H1 (cell line): Measurements from ENCODE around the gene DECR2. TPM values are rescaled to one million over a fixed set of nuclear protein-coding genes. Genes with fewer than 3 reads are reported as not detected.

Experiments
- CTCF ChIA-PET: fragments of 300-600 bp; sonication (Branson Sonifier 250); formaldehyde crosslinking; loops from one replicate; lab custom pipeline; 2021; ENCODE audit not compliant: partially characterized antibody; lab: Charles Lee
- POLR2A ChIA-PET: fragments of 300-600 bp; sonication (Branson Sonifier 250); formaldehyde crosslinking; loops from one replicate; lab custom pipeline; 2021; ENCODE audit warnings: inconsistent platforms; ENCODE audit not compliant: partially characterized antibody; lab: Charles Lee
- DNase-seq, 2 experiments: peaks; one replicate each; pipeline versions ENCODE4 v3.0.0 to v3.0.0-alpha.2; 2010 to 2022; ENCODE audit warnings: low spot score in 2 of 2, low read depth in 1 of 2, mixed read lengths in 1 of 2
- FAIRE-seq: peaks from 2 replicates; lab custom pipeline; 2011; peaks lifted over from hg19 to GRCh38; lab: Jason Lieb, UNC
- H2AFZ ChIP-seq: 2 replicates; pipeline ENCODE4 v1.8.1; 2012; ENCODE audit warnings: low read length, inconsistent platforms
- H2AK5ac ChIP-seq: 2 replicates; pipeline ENCODE4 v1.6.1; 2013; ENCODE audit warnings: low read depth, low read length
- H2BK120ac ChIP-seq: replicated peaks from 2 replicates; pipeline ENCODE3; 2013; ENCODE audit warnings: low read depth, low read length, inconsistent platforms
- H2BK12ac ChIP-seq: 2 replicates; pipeline ENCODE4 v1.6.1; 2013; ENCODE audit warnings: low read depth, low read length
- H2BK15ac ChIP-seq: 2 replicates; pipeline ENCODE4 v1.6.1; 2013; ENCODE audit warnings: low read length
- H2BK20ac ChIP-seq: 2 replicates; pipeline ENCODE4 v1.6.1; 2013; ENCODE audit warnings: low read length
- H2BK5ac ChIP-seq: 2 replicates; pipeline ENCODE4 v1.6.1; 2013; ENCODE audit warnings: low read depth, low read length
- H3K14ac ChIP-seq: 2 replicates; pipeline ENCODE4 v1.6.1; 2013; ENCODE audit warnings: inconsistent platforms; ENCODE audit not compliant: insufficient read length
- H3K18ac ChIP-seq: 2 replicates; pipeline ENCODE4 v1.6.1; 2013; ENCODE audit warnings: low read length; ENCODE audit errors: extremely low read depth
- H3K23ac ChIP-seq: 2 replicates; pipeline ENCODE4 v1.6.1; 2013; ENCODE audit warnings: inconsistent platforms; ENCODE audit not compliant: insufficient read length
- H3K23me2 ChIP-seq: 2 replicates; pipeline ENCODE4 v1.6.1; 2013; ENCODE audit warnings: low read depth, low read length
- H3K27ac ChIP-seq: 2 replicates; pipeline ENCODE4 v1.6.1; 2011; ENCODE audit warnings: low read depth, low read length, inconsistent platforms
- H3K27me3 ChIP-seq, 4 experiments: replicated peaks in 1 of 4; 1 replicate in 1 of 4; 2 replicates in 3 of 4; pipeline versions ENCODE4 v1.6.1 to v1.8.1; 2011 to 2013; ENCODE audit warnings: low read length in 3 of 4, mild to moderate bottlenecking in 3 of 4, inconsistent platforms in 2 of 4, mixed read lengths in 2 of 4, moderate library complexity in 1 of 4; ENCODE audit not compliant: control insufficient read depth in 3 of 4, insufficient read depth in 3 of 4; ENCODE audit errors: extremely low read depth in 1 of 4
- H3K36me3 ChIP-seq, 4 experiments: 2 replicates each; pipeline versions ENCODE4 v1.6.1 to v1.8.1; 2011 to 2013; ENCODE audit warnings: mild to moderate bottlenecking in 4 of 4, low read length in 3 of 4, moderate library complexity in 2 of 4, control low read depth in 1 of 4, inconsistent platforms in 1 of 4; ENCODE audit not compliant: insufficient read depth in 4 of 4, control insufficient read depth in 2 of 4
- H3K4ac ChIP-seq: replicated peaks from 2 replicates; pipeline ENCODE3; 2013; ENCODE audit warnings: low read length, low read depth, mixed read lengths, inconsistent platforms; ENCODE audit not compliant: insufficient read length
- H3K4me1 ChIP-seq, 4 experiments: replicated peaks in 1 of 4; 1 replicate in 1 of 4; 2 replicates in 3 of 4; pipeline versions ENCODE4 v1.6.1 to v1.8.1; 2011 to 2013; ENCODE audit warnings: low read length in 3 of 4, inconsistent platforms in 2 of 4, mixed read lengths in 1 of 4; ENCODE audit not compliant: insufficient read depth in 4 of 4, control insufficient read depth in 3 of 4
- H3K4me2 ChIP-seq, 2 experiments: 2 replicates each; pipeline versions ENCODE4 v1.6.1 to v1.8.1; 2011 to 2013; ENCODE audit warnings: low read depth in 2 of 2, low read length in 2 of 2, control low read depth in 1 of 2, inconsistent platforms in 1 of 2, mild to moderate bottlenecking in 1 of 2; ENCODE audit not compliant: insufficient read depth in 1 of 2
- H3K4me3 ChIP-seq, 4 experiments: fragments of 200-600, 300-600 bp in 1 of 4; sonication (generic), shearing (Covaris generic), sonication (Bioruptor Twin) in 1 of 4; 2 replicates each; pipeline versions ENCODE4 v1.5.1 to v1.8.1; 2011 to 2016; ENCODE audit warnings: low read length in 4 of 4, low read depth in 3 of 4, control low read depth in 2 of 4, inconsistent platforms in 2 of 4, mild to moderate bottlenecking in 2 of 4, mixed read lengths in 1 of 4, moderate library complexity in 1 of 4; ENCODE audit not compliant: insufficient read depth in 2 of 4; ENCODE audit errors: extremely low read depth in 1 of 4
- H3K56ac ChIP-seq: replicated peaks from 2 replicates; pipeline ENCODE3; 2013; ENCODE audit warnings: low read depth, mild to moderate bottlenecking, mixed read lengths, low read length, inconsistent platforms; ENCODE audit not compliant: insufficient read length
- H3K79me1 ChIP-seq: 2 replicates; pipeline ENCODE4 v1.6.1; 2013; ENCODE audit warnings: low read depth, low read length, control low read depth
- H3K79me2 ChIP-seq, 2 experiments: 2 replicates each; pipeline versions ENCODE4 v1.6.1 to v1.8.1; 2012 to 2013; ENCODE audit warnings: low read length in 2 of 2, mild to moderate bottlenecking in 2 of 2, inconsistent platforms in 1 of 2; ENCODE audit not compliant: insufficient read depth in 2 of 2, control insufficient read depth in 1 of 2
- H3K9ac ChIP-seq, 4 experiments: replicated peaks in 1 of 4; 1 replicate in 1 of 4; 2 replicates in 3 of 4; pipeline versions ENCODE4 v1.6.1 to v1.8.1; 2011 to 2013; ENCODE audit warnings: low read depth in 3 of 4, low read length in 3 of 4, control low read depth in 2 of 4, mild to moderate bottlenecking in 2 of 4, moderate library complexity in 2 of 4, inconsistent platforms in 1 of 4; ENCODE audit errors: extremely low read depth in 1 of 4
- H3K9me3 ChIP-seq, 2 experiments: 2 replicates each; pipeline versions ENCODE4 v1.6.1 to v1.8.1; 2012 to 2013; ENCODE audit warnings: mild to moderate bottlenecking in 2 of 2, moderate library complexity in 2 of 2, control low read depth in 1 of 2, inconsistent platforms in 1 of 2, low read depth in 1 of 2, low read length in 1 of 2, mixed read lengths in 1 of 2; ENCODE audit not compliant: insufficient read depth in 2 of 2
- H4K20me1 ChIP-seq, 2 experiments: replicated peaks in 1 of 2; 2 replicates each; pipeline versions ENCODE3 to v1.8.1; 2011 to 2013; ENCODE audit warnings: inconsistent platforms in 2 of 2, low read length in 2 of 2, mild to moderate bottlenecking in 1 of 2; ENCODE audit not compliant: insufficient read depth in 2 of 2, control insufficient read depth in 1 of 2
- H4K5ac ChIP-seq: 2 replicates; pipeline ENCODE4 v1.6.1; 2013; ENCODE audit warnings: low read length, low read depth, mixed read lengths, inconsistent platforms; ENCODE audit not compliant: insufficient read length
- H4K8ac ChIP-seq: 2 replicates; pipeline ENCODE4 v1.8.0; 2013; ENCODE audit warnings: mild to moderate bottlenecking, moderate library complexity, low read length, inconsistent platforms; ENCODE audit not compliant: insufficient read depth; ENCODE audit errors: extremely low read depth
- H4K91ac ChIP-seq: replicated peaks from 2 replicates; pipeline ENCODE3; 2013; ENCODE audit warnings: low read length, mixed read lengths, inconsistent platforms; ENCODE audit not compliant: insufficient read length
- CHD1 ChIP-seq: IDR thresholded peaks from 2 replicates; pipeline ENCODE4 v1.6.1; 2012; ENCODE audit warnings: low read depth, low read length, improper control_type of control experiment
- JUND ChIP-seq: IDR thresholded peaks from 2 replicates; pipeline ENCODE4 v1.6.1; 2011; ENCODE audit warnings: mild to moderate bottlenecking, improper control_type of control experiment, low read length
- POLR2AphosphoS5 ChIP-seq: IDR thresholded peaks from 2 replicates; pipeline ENCODE4 v1.6.1; 2011; ENCODE audit warnings: low read depth, low read length
- RFX5 ChIP-seq: IDR thresholded peaks from 2 replicates; pipeline ENCODE4 v1.6.1; 2011; ENCODE audit warnings: low read depth, low read length, improper control_type of control experiment, borderline replicate concordance
- SAP30 ChIP-seq: fragments of 300-600 bp; sonication (generic); IDR thresholded peaks from 2 replicates; pipeline ENCODE4 v1.7.1; 2012; ENCODE audit warnings: low read length, moderate library complexity, mild to moderate bottlenecking, inconsistent platforms; ENCODE audit not compliant: insufficient read depth, insufficient replicate concordance
- WGBS, 2 experiments: shearing (Covaris generic) in 1 of 2; methylation state at CpG; one replicate each; pipeline versions ENCODE4 v1.1.6 to v1.1.7; 2013 to 2015; ENCODE audit warnings: low lambda C conversion rate in 2 of 2, mixed read lengths in 2 of 2, inconsistent platforms in 1 of 2, low coverage in 1 of 2, missing lambda C conversion rate in 1 of 2; ENCODE audit not compliant: insufficient replicate concordance in 2 of 2, insufficient coverage in 1 of 2, insufficient read length in 1 of 2; ENCODE audit errors: extremely low coverage in 1 of 2, missing lambda C conversion rate in 1 of 2; 5-methylcytosine and 5-hydroxymethylcytosine counted together
- polyA plus RNA-seq, 7 experiments: library from polyadenylated mRNA; depleted of rRNA in 3 of 7; stranded (reverse) in 5 of 7; unstranded in 2 of 7; fragments of >200 nt in 5 of 7; fragments of 200-250 nt in 2 of 7; gene quantifications; 1 replicate in 5 of 7; 2 replicates in 1 of 7; 4 replicates in 1 of 7; pipeline versions ENCODE4 v1.2.1 to v1.2.3, GENCODE V29; 2011 to 2013; ENCODE audit warnings: missing spikeins in 2 of 7, mixed read lengths in 2 of 7
- total RNA-seq: library from RNA; stranded (reverse); fragmentation: NEBNext Ultra II Directional; extraction: Animal tissue kit (Norgen Biotek cat#: 25700); gene quantifications from 2 replicates; pipeline ENCODE4 v1.2.1, GENCODE V29; 2021
- TF ChIP-seq, protein P1 (sequence below): IDR thresholded peaks from 2 replicates; pipeline ENCODE4 v1.6.1; 2012; ENCODE audit warnings: low read length, inconsistent platforms

Gene DECR2
- total and polyA plus RNA-seq, 2 of the 8 experiments (the other 6 are each of a cell fraction or from before 2014, with no cell fraction given) = 28.2 to 39.9 TPM

DNA sequence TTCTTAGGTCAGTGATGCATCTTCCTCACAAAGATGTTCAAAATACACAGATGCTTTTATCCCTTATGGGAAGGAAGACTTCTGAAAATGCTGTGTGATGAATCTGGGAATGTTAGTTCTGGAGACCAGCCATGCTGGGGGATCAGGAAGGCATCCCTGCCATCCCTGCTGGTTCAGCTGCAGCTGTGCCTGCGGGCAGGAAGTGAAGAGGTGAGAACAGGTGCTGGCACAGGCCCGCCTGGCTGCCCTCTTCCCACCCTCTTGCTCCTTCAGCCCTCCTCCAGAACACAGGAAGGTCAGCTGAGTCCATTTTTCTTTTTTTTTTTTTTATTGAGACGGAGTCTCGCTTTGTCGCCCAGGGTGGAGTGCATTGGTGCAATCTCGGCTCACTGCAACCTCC, 38.9 kb downstream of the DECR2 start:
- TF ChIP-seq, protein P1, sequence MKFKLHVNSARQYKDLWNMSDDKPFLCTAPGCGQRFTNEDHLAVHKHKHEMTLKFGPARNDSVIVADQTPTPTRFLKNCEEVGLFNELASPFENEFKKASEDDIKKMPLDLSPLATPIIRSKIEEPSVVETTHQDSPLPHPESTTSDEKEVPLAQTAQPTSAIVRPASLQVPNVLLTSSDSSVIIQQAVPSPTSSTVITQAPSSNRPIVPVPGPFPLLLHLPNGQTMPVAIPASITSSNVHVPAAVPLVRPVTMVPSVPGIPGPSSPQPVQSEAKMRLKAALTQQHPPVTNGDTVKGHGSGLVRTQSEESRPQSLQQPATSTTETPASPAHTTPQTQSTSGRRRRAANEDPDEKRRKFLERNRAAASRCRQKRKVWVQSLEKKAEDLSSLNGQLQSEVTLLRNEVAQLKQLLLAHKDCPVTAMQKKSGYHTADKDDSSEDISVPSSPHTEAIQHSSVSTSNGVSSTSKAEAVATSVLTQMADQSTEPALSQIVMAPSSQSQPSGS = no peak
- TF ChIP-seq SAP30 (no peak), JUND (no peak), POLR2AphosphoS5 (no peak), RFX5 (no peak), CHD1 (no peak)
- TF ChIP-seq, all 59 proteins: peak for 0
- Histone ChIP-seq H3K79me1 (no peaks in the 10 kb centered on the region; the same call in none of the 2 replicates), H3K27me3 (no peaks in the 10 kb centered on the region), H3K9me3 (no peaks in the 10 kb centered on the region), H3K79me2 (peaks cover 0 to 17% of the 10 kb centered on the region in 2 experiments; a peak in 2 of 4 replicates), H2BK20ac (no peak overlapping the region), H2AK5ac (no peak overlapping the region), H3K4ac (no peak overlapping the region), H3K4me3 (no peak overlapping the region), H3K4me1 (no peaks in the 10 kb centered on the region), H3K56ac (no peak overlapping the region), H3K14ac (no peak overlapping the region), H2BK120ac (no peak overlapping the region), H2AFZ (no peak overlapping the region), H4K5ac (no peak overlapping the region), H3K23me2 (no peaks in the 10 kb centered on the region), H3K27ac (no peak overlapping the region), H3K4me2 (no peak overlapping the region), H4K91ac (no peak overlapping the region), H2BK15ac (no peak overlapping the region), H3K18ac (no peak overlapping the region), H3K9ac (no peak overlapping the region), H2BK12ac (no peak overlapping the region), H3K36me3 (no peaks in the 10 kb centered on the region), H3K23ac (no peak overlapping the region), H2BK5ac (no peak overlapping the region), H4K8ac (no peak overlapping the region), H4K20me1 (peaks cover 0 to 9% of the 10 kb centered on the region in 2 experiments)
- DNase-seq = no peak
- 93% methylated on average over 6 of the region's 6 CpGs; no CpG with 5 or more reads in 1 of the 2 experiments for WGBS, 2 experiments
- FAIRE-seq = no peak
- ChIA-PET CTCF (interaction anchor here (0.6 to 1.8 kb wide), 4 partner anchors 13 to 60 kb away, joined by 3 to 6 read pairs (median 3); no protein-coding TSS in a partner anchor), POLR2A (no interaction called here)
